OCI-LY1 (cell line): ENCODE measurements around the gene RSL1D1.

Experiments
- H2AFZ ChIP-seq: fragments of 200-600 bp; sonication (generic), shearing (Covaris generic); 2 replicates; pipeline ENCODE4 v1.6.0; 2014; ENCODE audit warnings: antibody characterized with exemption, mild to moderate bottlenecking, low read length
- H3F3A ChIP-seq: fragments of 200-600 bp; sonication (generic), shearing (Covaris generic); 2 replicates; pipeline ENCODE4 v1.6.0; 2014; ENCODE audit warnings: mild to moderate bottlenecking, antibody characterized with exemption, low read length, moderate library complexity; ENCODE audit not compliant: insufficient read depth
- H3K27ac ChIP-seq: fragments of 200-600 bp; sonication (generic); 2 replicates; pipeline ENCODE4 v1.5.1; 2014; ENCODE audit warnings: low read length, mixed run types, mild to moderate bottlenecking, low read depth; ENCODE audit not compliant: poor library complexity, severe bottlenecking
- H3K27me3 ChIP-seq: fragments of 200-600 bp; sonication (generic); 2 replicates; pipeline ENCODE4 v1.6.0; 2014; ENCODE audit warnings: antibody characterized with exemption, mild to moderate bottlenecking, low read length, moderate library complexity; ENCODE audit not compliant: insufficient read depth
- H3K36me3 ChIP-seq: fragments of 200-600 bp; sonication (generic); 2 replicates; pipeline ENCODE4 v1.6.1; 2014; ENCODE audit warnings: mild to moderate bottlenecking, antibody characterized with exemption, low read length, moderate library complexity, mixed read lengths; ENCODE audit not compliant: insufficient read depth
- H3K4me1 ChIP-seq: fragments of 200-600 bp; sonication (generic); 2 replicates; pipeline ENCODE4 v1.5.1; 2014; ENCODE audit warnings: mild to moderate bottlenecking, low read length, moderate library complexity; ENCODE audit not compliant: insufficient read depth, severe bottlenecking
- H3K4me2 ChIP-seq: fragments of 200-600 bp; sonication (generic), shearing (Covaris generic); 2 replicates; pipeline ENCODE4 v1.6.1; 2014; ENCODE audit warnings: low read length
- H3K4me3 ChIP-seq: fragments of 200-600 bp; sonication (generic); 2 replicates; pipeline ENCODE4 v1.5.1; 2014; ENCODE audit warnings: low read length, low read depth, mild to moderate bottlenecking, mixed read lengths; ENCODE audit not compliant: poor library complexity, severe bottlenecking
- H3K79me2 ChIP-seq: fragments of 200-600 bp; shearing (Covaris generic); 2 replicates; pipeline ENCODE4 v1.6.1; 2016; ENCODE audit warnings: mixed run types, low read length, mixed read lengths; ENCODE audit not compliant: insufficient read depth
- H3K9ac ChIP-seq: fragments of 200-600 bp; sonication (generic), shearing (Covaris generic); 2 replicates; pipeline ENCODE4 v1.6.1; 2014; ENCODE audit warnings: mild to moderate bottlenecking, low read length, mixed read lengths
- H3K9me2 ChIP-seq: fragments of 200-600 bp; sonication (generic), shearing (Covaris generic); 2 replicates; pipeline ENCODE4 v1.6.1; 2014; ENCODE audit warnings: low read depth, mild to moderate bottlenecking, low read length, mixed read lengths
- H3K9me3 ChIP-seq: fragments of 200-600 bp; shearing (Covaris generic); 2 replicates; pipeline ENCODE4 v1.6.1; 2014; ENCODE audit warnings: low read length, mixed read lengths
- H4K20me1 ChIP-seq: fragments of 200-600 bp; sonication (generic), shearing (Covaris generic); 2 replicates; pipeline ENCODE4 v1.6.0; 2016; ENCODE audit warnings: mild to moderate bottlenecking, low read length; ENCODE audit not compliant: insufficient read depth
- EZH2 ChIP-seq: fragments of 200-600 bp; sonication (generic), shearing (Covaris generic); IDR thresholded peaks from 2 replicates; pipeline ENCODE4 v1.8.0; 2017; ENCODE audit warnings: borderline replicate concordance, mixed run types, mild to moderate bottlenecking, antibody characterized with exemption, low read length, moderate library complexity, mixed read lengths
- TF ChIP-seq, protein P1 (sequence below): fragments of 200-600 bp; sonication (generic), shearing (Covaris generic); IDR thresholded peaks from 2 replicates; pipeline ENCODE4 v1.5.1; 2017; ENCODE audit warnings: mild to moderate bottlenecking, antibody characterized with exemption, low read length, moderate library complexity, mixed read lengths

RSL1D1 gene

DNA sequence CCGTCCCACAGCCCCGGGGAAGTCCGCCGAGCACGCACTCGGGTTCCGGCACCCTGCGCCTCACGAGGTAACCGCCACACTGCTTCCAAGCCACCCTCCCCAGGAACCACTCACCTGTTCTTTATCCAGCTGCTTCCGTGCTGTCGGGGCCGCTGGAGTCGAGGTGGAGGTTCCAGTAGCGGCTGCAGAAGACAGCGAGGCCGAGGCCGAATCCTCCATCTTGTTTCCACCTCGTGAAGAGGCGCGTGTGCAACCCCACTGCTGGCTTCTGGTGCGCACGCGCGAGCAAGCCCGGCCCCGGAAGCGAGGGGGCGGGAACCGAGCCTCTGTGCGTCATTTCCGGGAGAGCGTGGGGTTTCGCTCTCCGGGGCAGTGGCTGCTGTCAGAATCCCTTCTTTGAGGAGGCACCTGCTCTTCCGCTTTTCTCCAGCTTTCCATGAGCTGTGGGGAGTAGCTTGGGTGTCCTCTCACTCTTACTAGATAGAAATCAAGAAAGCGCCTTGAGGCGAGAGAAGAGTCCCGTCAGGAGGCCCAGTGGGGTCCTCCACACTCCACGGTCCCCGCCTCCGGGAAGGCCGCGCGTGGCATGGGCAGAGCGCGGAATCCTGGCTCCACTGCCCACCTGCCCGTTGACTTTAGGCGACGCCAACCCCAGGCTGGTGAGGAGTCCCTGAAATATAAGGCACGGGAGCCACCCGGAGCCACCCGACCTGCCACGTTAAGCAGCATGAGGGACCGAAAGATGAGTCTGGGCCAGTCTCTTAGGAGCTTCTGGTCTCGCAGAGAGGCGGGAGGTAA lies at the start of gene RSL1D1:
Gene RSL1D1, minus strand, starts transcription at position 249 of the 798 bp plus-strand sequence. Its CDS starts 30 bp downstream, at position 219.
- Histone ChIP-seq H4K20me1 (no peaks in the 10 kb centered on the region), H3K4me3 (peak within 1 kb of the TSS; percentile 96), H3K9ac (peak within 1 kb of the TSS; percentile 90), H3K4me2 (peak within 1 kb of the TSS; percentile 99), H3K36me3 (peaks cover 61% of the 10 kb centered on the region), H3K9me3 (no peaks in the 10 kb centered on the region), H3K27me3 (no peaks in the 10 kb centered on the region), H2AFZ (no peak within 1 kb of the TSS), H3K79me2 (peaks cover 81% of the 10 kb centered on the region), H3F3A (no peaks in the 10 kb centered on the region), H3K9me2 (no peaks in the 10 kb centered on the region), H3K27ac (peak within 1 kb of the TSS; percentile 62), H3K4me1 (peaks cover 40% of the 10 kb centered on the region)
- TF ChIP-seq EZH2 = no peak
- TF ChIP-seq, protein P1, sequence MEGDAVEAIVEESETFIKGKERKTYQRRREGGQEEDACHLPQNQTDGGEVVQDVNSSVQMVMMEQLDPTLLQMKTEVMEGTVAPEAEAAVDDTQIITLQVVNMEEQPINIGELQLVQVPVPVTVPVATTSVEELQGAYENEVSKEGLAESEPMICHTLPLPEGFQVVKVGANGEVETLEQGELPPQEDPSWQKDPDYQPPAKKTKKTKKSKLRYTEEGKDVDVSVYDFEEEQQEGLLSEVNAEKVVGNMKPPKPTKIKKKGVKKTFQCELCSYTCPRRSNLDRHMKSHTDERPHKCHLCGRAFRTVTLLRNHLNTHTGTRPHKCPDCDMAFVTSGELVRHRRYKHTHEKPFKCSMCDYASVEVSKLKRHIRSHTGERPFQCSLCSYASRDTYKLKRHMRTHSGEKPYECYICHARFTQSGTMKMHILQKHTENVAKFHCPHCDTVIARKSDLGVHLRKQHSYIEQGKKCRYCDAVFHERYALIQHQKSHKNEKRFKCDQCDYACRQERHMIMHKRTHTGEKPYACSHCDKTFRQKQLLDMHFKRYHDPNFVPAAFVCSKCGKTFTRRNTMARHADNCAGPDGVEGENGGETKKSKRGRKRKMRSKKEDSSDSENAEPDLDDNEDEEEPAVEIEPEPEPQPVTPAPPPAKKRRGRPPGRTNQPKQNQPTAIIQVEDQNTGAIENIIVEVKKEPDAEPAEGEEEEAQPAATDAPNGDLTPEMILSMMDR = no peak

DNA sequence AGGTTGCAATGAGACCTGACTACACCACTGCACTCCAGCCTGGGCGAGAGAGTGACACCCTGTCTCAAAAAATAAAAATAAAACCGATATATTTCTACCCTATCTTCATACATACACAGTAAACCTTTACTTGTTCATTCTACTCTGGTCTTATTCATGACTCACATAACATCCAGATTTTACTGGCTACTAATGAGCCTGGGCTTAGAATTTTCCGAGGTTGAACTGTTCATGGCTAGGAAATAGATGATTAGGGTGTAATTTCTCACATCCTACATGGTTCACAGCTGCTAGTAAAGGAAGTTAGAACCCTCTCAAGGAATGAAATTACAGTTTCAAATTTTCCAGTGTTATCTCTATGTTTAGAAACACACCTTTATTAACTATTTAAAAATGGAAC lies 49.7 kb upstream of the RSL1D1 start:
- no peak overlapping the region for H3K9ac ChIP-seq
- no peaks in the 10 kb centered on the region for H3K27me3 ChIP-seq
- H3K9me2 ChIP-seq = no peaks in the 10 kb centered on the region
- no peak overlapping the region for H3K27ac ChIP-seq
- H3K4me1 ChIP-seq = peaks cover 8% of the 10 kb centered on the region
- TF ChIP-seq EZH2 = no peak
- TF ChIP-seq, protein P1 = no peak
- H3K9me3 ChIP-seq = no peaks in the 10 kb centered on the region
- peaks cover 6% of the 10 kb centered on the region; the same call in 1 of the 2 replicates for H4K20me1 ChIP-seq
- no peaks in the 10 kb centered on the region for H3F3A ChIP-seq
- no peak overlapping the region for H2AFZ ChIP-seq
- H3K4me3 ChIP-seq = no peak overlapping the region
- H3K4me2 ChIP-seq = no peak overlapping the region
- H3K36me3 ChIP-seq = peaks cover 49% of the 10 kb centered on the region
- H3K79me2 ChIP-seq = peaks cover 91% of the 10 kb centered on the region

DNA sequence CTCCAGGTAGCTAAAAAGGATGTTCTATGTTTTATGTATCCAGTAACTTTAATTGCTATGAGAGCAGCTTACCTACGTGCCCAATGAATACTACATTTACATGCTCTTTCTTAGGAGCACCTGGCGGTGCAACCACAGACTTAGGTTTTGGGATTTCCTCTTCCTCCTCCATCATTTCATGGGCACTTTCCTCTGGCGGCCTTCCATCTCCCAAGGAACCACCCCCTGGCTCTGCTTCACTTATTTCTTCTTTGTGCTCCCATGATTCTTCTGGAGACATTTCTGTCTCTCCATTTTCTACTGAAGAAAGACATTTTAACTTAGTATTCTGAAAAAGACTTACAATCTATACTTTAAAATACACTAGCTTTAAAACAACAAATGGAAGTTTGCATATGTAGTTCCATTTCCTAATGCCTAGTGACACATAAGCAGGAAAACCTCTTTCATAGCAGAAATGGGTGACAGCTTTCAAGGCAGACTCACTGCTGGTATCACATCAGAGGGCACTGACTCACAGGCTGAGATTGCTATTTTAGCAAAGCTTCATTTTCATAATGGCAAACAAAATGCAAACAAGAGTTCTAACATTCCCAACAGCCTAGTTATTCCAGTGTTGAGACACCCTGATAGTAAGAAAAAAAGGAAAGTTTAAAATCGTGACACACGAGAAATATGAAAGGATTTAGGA lies 45.3 kb upstream of the RSL1D1 start:
- Histone ChIP-seq H3F3A (0 out of 2 replicates have a peak, but pooled peaks cover 2% of the 10 kb centered on the region), H3K4me1 (peaks cover 5% of the 10 kb centered on the region), H3K9me3 (no peaks in the 10 kb centered on the region), H2AFZ (no peak overlapping the region), H3K27me3 (no peaks in the 10 kb centered on the region), H4K20me1 (peaks cover 6% of the 10 kb centered on the region; the same call in 1 of the 2 replicates), H3K9ac (no peak overlapping the region), H3K4me2 (no peak overlapping the region), H3K79me2 (peaks cover 54% of the 10 kb centered on the region), H3K36me3 (peaks cover 66% of the 10 kb centered on the region), H3K9me2 (no peaks in the 10 kb centered on the region), H3K4me3 (no peak overlapping the region), H3K27ac (no peak overlapping the region)
- TF ChIP-seq, protein P1 = no peak
- no peak for TF ChIP-seq EZH2
